HL-60 (cell line): Measurements from ENCODE around the gene PLPPR1.

Experiments used
- DNase-seq, 2 experiments: peaks; one replicate each; pipeline ENCODE4 v3.0.0-alpha.2; 2010 to 2020; ENCODE audit warnings: low read depth in 1 of 2, low spot score in 1 of 2
- H3K27ac ChIP-seq: fragments of 250-450 bp; sonication (Bioruptor Pico); replicated peaks from 2 replicates; pipeline ENCODE4 v1.5.1; 2020; ENCODE audit warnings: mild to moderate bottlenecking, moderate library complexity
- H3K27me3 ChIP-seq: fragments of 250-450 bp; sonication (Bioruptor Pico); 2 replicates; pipeline ENCODE4 v1.5.1; 2021; ENCODE audit warnings: mild to moderate bottlenecking, moderate library complexity; ENCODE audit not compliant: insufficient read depth, poor library complexity, severe bottlenecking
- H3K4me3 ChIP-seq: replicated peaks from 2 replicates; pipeline ENCODE4 v1.5.1; 2011; ENCODE audit warnings: mild to moderate bottlenecking, control low read depth, low read length; ENCODE audit not compliant: insufficient read depth
- CTCF ChIP-seq: IDR thresholded peaks from one replicate; pipeline ENCODE4 v1.5.1; 2011; ENCODE audit warnings: low read length, control low read depth, inconsistent platforms; ENCODE audit not compliant: insufficient read depth
- GABPA ChIP-seq: IDR thresholded peaks from 2 replicates; pipeline ENCODE4 v1.6.1; 2012; ENCODE audit warnings: low read depth
- POLR2AphosphoS5 ChIP-seq: IDR thresholded peaks from 2 replicates; pipeline ENCODE4 v1.6.1; 2012; ENCODE audit warnings: low read depth
- REST ChIP-seq: IDR thresholded peaks from 2 replicates; pipeline ENCODE4 v1.6.1; 2012; ENCODE audit warnings: low read depth; ENCODE audit not compliant: insufficient replicate concordance
- SPI1 ChIP-seq: IDR thresholded peaks from 2 replicates; pipeline ENCODE4 v1.6.1; 2012; ENCODE audit warnings: low read depth, mild to moderate bottlenecking, borderline replicate concordance

The PLPPR1 gene

DNA sequence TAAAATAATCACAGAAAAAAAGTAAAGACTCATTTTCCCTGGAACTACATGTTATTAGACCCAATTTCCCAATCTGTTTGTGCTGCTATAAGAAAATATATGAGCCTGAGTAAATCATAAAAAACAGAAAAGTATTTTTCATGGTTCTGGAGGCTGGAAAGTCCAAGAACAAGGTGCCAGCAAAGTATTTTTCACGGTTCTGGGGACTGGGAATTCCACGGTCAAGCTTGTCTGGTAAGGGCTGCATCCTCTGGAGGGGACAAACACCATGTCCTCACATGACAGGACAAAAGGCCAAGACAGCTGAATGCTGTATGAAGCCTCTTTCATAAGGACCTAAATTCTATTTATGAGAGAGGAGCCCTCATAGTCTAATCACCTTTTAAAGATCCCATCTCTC is 172.3 kb downstream of the PLPPR1 start:
- DNase-seq: no peak
- TF ChIP-seq CTCF: no peak
- no peak for TF ChIP-seq REST
- TF ChIP-seq POLR2AphosphoS5: no peak
- TF ChIP-seq GABPA: no peak
- TF ChIP-seq SPI1: no peak
- no peak overlapping the region for H3K27ac ChIP-seq
- H3K4me3 ChIP-seq: no peak overlapping the region
- H3K27me3 ChIP-seq: no peaks in the 10 kb centered on the region

DNA sequence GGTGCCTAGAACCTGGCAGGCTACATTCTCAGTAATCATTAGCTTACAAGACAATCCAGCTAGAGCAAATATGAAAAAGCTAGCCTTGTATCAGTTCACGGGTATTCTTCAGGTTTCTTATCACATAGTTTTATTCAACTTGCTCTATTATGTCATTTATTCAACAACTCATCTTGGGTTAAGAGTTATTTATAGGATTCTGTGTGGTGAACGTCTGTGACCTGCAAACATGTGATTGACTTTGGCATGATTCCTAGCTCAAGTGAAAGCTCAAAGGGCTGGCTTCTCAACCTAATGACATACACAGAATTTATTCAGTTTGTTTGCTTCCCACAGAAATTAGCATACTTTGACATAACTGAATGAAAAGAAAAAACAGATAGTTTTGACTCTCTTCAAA is 173.1 kb downstream of the PLPPR1 start:
- DNase-seq: no peak
- Histone ChIP-seq H3K27ac (no peak overlapping the region), H3K4me3 (no peak overlapping the region), H3K27me3 (no peaks in the 10 kb centered on the region)
- TF ChIP-seq REST: no peak
- no peak for TF ChIP-seq POLR2AphosphoS5
- no peak for TF ChIP-seq GABPA
- TF ChIP-seq CTCF: no peak
- TF ChIP-seq SPI1: no peak

DNA sequence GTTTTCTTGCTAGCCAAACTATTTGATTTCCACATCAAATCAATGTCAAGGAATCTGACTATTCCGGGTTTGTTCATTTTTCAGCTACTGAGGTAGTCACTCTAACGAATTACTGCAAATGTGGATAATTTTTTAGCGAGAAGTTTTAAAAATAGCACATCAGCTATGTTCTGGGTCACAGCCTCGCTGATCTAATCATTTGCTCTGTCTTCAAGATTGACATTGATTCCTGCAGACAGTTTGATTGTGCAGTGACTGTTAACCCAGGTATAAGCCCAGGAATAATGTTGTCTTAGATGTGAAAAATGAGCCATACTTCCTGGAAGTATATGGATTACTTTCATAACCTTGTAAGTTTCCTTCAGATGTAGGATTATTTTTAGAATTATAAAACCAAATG is 181.1 kb downstream of the PLPPR1 start:
- Histone ChIP-seq H3K27ac (no peak overlapping the region), H3K27me3 (peaks cover 3% of the 10 kb centered on the region), H3K4me3 (no peak overlapping the region)
- TF ChIP-seq REST (no peak), CTCF (no peak)
- no peak for DNase-seq
